Bronchial smooth muscle cell (primary cell): ENCODE data around the gene ARPIN. TPM values are rescaled to one million over a fixed set of nuclear protein-coding genes. Genes with fewer than 3 reads are reported as not detected.

Experiments
- total RNA-seq: library from RNA; depleted of rRNA; stranded (reverse); fragments of >200 nt; gene quantifications from 2 replicates; pipeline ENCODE4 v1.2.1, GENCODE V29; 2014

ARPIN gene
- total RNA-seq = 11.3 and 11.8 TPM in 2 replicates

GRCh38 chr15:89912674-89913396, at the start of gene ARPIN:
TSS of gene ARPIN (minus strand) at chr15:89912952. CDS start at chr15:89912835, 117 bp downstream.

GRCh38 chr15:89893696-89894447, 18.9 kb downstream of the ARPIN start, which contains the start of gene AP3S2:
TSS of gene AP3S2 (minus strand) at chr15:89893994. CDS start at chr15:89893949, 45 bp downstream.

Other genes with a start within 250 kb of the ARPIN start
- gene PLIN1, start 233.6 kb downstream of the ARPIN start, total RNA-seq = 0.26 TPM in 1 of 2 replicates, not detected in the other
- gene PEX11A, start 222.2 kb downstream of the ARPIN start, total RNA-seq = 8.5 and 10.8 TPM in 2 replicates
- 0.09 and 0.16 TPM in 2 replicates for gene WDR93, start 222.1 kb downstream of the ARPIN start, total RNA-seq
- gene MESP1, start 161.7 kb downstream of the ARPIN start, total RNA-seq = 0.17 and 0.79 TPM in 2 replicates
- gene MESP2, start 136.6 kb downstream of the ARPIN start, total RNA-seq = 0.52 and 1.9 TPM in 2 replicates
- gene ANPEP, start 98.1 kb downstream of the ARPIN start, total RNA-seq = 30.3 and 62.4 TPM in 2 replicates
- gene AP3S2, start 19.0 kb downstream of the ARPIN start, total RNA-seq = 23.6 and 55.5 TPM in 2 replicates
- gene ZNF710, start 88.4 kb upstream of the ARPIN start, total RNA-seq = 6.4 and 6.5 TPM in 2 replicates
- 24.0 and 37.2 TPM in 2 replicates for gene IDH2, start 189.5 kb upstream of the ARPIN start, total RNA-seq